ENCODE data around the gene SESN3. TPM values are rescaled to one million over a fixed set of nuclear protein-coding genes. Genes with fewer than 3 reads are reported as not detected.

The SESN3 gene, protein sequence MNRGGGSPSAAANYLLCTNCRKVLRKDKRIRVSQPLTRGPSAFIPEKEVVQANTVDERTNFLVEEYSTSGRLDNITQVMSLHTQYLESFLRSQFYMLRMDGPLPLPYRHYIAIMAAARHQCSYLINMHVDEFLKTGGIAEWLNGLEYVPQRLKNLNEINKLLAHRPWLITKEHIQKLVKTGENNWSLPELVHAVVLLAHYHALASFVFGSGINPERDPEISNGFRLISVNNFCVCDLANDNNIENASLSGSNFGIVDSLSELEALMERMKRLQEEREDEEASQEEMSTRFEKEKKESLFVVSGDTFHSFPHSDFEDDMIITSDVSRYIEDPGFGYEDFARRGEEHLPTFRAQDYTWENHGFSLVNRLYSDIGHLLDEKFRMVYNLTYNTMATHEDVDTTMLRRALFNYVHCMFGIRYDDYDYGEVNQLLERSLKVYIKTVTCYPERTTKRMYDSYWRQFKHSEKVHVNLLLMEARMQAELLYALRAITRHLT
- total RNA-seq (2022; extraction: Qiagen RNA extraction), result 0.07 to 0.27 TPM (median 0.13 TPM) in 5 replicates

DNA sequence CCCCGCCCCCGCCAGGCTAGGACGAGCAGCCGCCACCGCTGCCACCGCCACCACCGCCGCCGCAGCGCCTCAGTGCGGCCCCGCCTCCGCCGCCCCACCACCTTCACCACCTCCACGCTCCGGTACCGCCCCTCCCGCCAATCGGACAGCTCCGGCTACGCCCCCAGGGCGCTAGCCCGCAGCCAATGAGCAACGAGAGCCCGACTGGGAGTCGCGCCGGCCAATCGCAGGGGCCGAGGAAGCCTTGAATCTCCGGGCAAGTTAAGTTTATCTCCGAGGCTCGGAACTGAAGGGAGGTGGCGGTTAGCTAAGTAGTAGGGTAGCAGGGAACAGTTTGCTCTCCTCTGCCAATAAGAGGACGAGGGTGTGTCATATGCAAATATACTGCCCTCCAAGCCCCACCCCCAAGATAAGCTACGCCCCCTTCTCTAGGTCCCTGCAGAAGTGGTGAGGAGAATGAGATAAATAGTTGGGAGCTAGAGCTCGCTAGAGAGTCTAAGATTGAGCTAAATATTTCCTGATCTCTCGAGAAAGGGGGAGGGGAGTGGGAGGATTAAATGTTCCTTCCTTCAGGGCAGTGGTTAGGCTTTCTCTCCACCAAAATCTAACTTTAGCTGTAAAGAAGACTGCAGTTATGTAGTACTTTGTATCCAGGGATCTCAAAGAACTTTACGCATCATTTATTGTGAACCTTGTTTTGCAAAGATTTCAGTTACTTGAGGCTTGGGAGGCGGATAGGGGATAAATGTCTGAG, at the start of gene SESN3:
TSS of gene SESN3 (minus strand) at position 76 of the 754 bp plus-strand sequence. CDS start 342 bp downstream, outside the sequence.

Other genes starting within 250 kb of the SESN3 start
- not detected in 5 replicates for gene KDM4E, start 205.9 kb downstream of the SESN3 start, total RNA-seq (2022; extraction: Qiagen RNA extraction)
- gene KDM4F, start 181.8 kb downstream of the SESN3 start, total RNA-seq (2022; extraction: Qiagen RNA extraction), result not detected in 5 replicates
- 16.2 to 21.0 TPM (median 20.2 TPM) in 5 replicates for gene SRSF8, start 164.3 kb downstream of the SESN3 start, total RNA-seq (2022; extraction: Qiagen RNA extraction)
- 12.6 to 16.0 TPM (median 15.2 TPM) in 5 replicates for gene ENDOD1, start 141.4 kb downstream of the SESN3 start, total RNA-seq (2022; extraction: Qiagen RNA extraction)

Measured in A549 treated with Mapracorat at 1 μM for 4 hours (cell line).